ENCODE measurements around the gene CARS1.

Gene CARS1

GRCh38 chr11:2994336-2994730 lies 62.9 kb downstream of the CARS1 start:
- DNase-seq (ENCODE audit: low read depth): no peak
- H3K4me3 ChIP-seq (ENCODE audit: low read length): no peak overlapping the region
- TF ChIP-seq CTCF (conservative IDR thresholded peaks at IDR 0.05; ENCODE audit: low read depth, low read length): no peak

GRCh38 chr11:2992997-2993325 lies 64.3 kb downstream of the CARS1 start:
- H3K4me3 ChIP-seq (ENCODE audit: low read length): peak overlapping the region; percentile 92
- no peak for TF ChIP-seq CTCF (conservative IDR thresholded peaks at IDR 0.05; ENCODE audit: low read depth, low read length)

GRCh38 chr11:2992234-2992996 lies 64.8 kb downstream of the CARS1 start, which contains the start of gene NAP1L4:
Gene NAP1L4, minus strand, starts transcription at chr11:2992329. Its CDS starts 13,109 bp downstream, at chr11:2979220.
- DNase-seq (ENCODE audit: low read depth): peak; percentile 91
- no peak for TF ChIP-seq CTCF (conservative IDR thresholded peaks at IDR 0.05; ENCODE audit: low read depth, low read length)
- H3K4me3 ChIP-seq (ENCODE audit: low read length): peak within 1 kb of the TSS; percentile 92

More at GRCh38 chr11:2992997-2993325, 64.3 kb downstream of the CARS1 start:
- no peak for DNase-seq (ENCODE audit: low read depth)

GRCh38 chr11:2991452-2992233 lies 65.6 kb downstream of the CARS1 start:
- TF ChIP-seq CTCF (conservative IDR thresholded peaks at IDR 0.05; ENCODE audit: low read depth, low read length): no peak
- DNase-seq (ENCODE audit: low read depth): no peak

GRCh38 chr11:2990617-2991451 lies 66.4 kb downstream of the CARS1 start:
- no peak for TF ChIP-seq CTCF (conservative IDR thresholded peaks at IDR 0.05; ENCODE audit: low read depth, low read length)
- H3K4me3 ChIP-seq (ENCODE audit: low read length): peak overlapping the region; percentile 92
- DNase-seq (ENCODE audit: low read depth): no peak

More at GRCh38 chr11:2991452-2992233, 65.6 kb downstream of the CARS1 start:
- peak overlapping the region; percentile 92 for H3K4me3 ChIP-seq (ENCODE audit: low read length)

GRCh38 chr11:2989551-2989950 lies 67.7 kb downstream of the CARS1 start:
- H3K4me3 ChIP-seq (ENCODE audit: low read length): peak overlapping the region; percentile 92
- no peak for TF ChIP-seq CTCF (conservative IDR thresholded peaks at IDR 0.05; ENCODE audit: low read depth, low read length)
- no peak for DNase-seq (ENCODE audit: low read depth)

Measured in retinal pigment epithelial cell (primary cell).